ENCODE measurements around the gene OR8H2. TPM values are rescaled to one million over a fixed set of nuclear protein-coding genes. Genes with fewer than 3 reads are reported as not detected.

The OR8H2 gene
- total and polyA plus RNA-seq, 2 of the 4 experiments (the other 2 are of a cell fraction): not detected

DNA sequence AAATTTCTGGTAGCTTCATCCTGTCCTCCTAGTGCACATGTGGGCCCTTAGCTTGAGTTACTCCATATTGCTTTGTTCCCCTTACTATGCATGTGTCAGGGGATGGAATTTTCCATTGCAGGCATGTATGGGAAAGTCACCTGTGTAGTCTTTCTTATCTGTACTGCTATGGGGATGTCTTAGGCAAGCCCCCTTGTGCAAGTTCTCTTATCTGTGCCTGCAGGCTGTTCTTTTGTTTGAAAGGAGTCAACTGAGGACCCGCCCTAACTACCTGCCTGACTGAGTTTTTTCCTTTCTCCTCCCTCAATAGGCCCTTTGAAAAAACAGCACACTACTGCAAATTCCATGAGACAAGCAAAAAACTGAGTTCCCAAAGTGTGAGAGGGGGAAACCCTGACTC lies 47.9 kb downstream of the OR8H2 start:
- intact Hi-C loops (cut with micrococcal nuclease) (no loop called here), dilution Hi-C loops (cut with HindIII; ENCODE audit: low sequenced_read_pairs, unreplicated experiment) (no loop called here), in situ Hi-C loops (cut with MboI; ENCODE audit: low sequenced_read_pairs) (loop anchor here (25.0 kb wide), 1 partner anchor 514 kb away; the partner anchor contains the start of genes OR4P4 and OR4S2)
- Histone ChIP-seq H3K4ac (ENCODE audit: low read depth, low read length) (no peak overlapping the region), H3K27ac (ENCODE audit: insufficient read depth, low read length) (no peak overlapping the region), H4K5ac (ENCODE audit: low read depth, low read length) (no peak overlapping the region), H3K18ac (ENCODE audit: low read depth, low read length) (no peak overlapping the region), H3K79me1 (ENCODE audit: low read depth in 1 of 2, low read length in 2 of 2) (no peaks in the 10 kb centered on the region), H3K9me3 (ENCODE audit: control insufficient read depth, insufficient read depth, low read length) (peaks cover 10% of the 10 kb centered on the region), H2BK20ac (ENCODE audit: low read depth, low read length) (no peak overlapping the region), H2AK9ac (replicated peaks; ENCODE audit: low read depth, low read length, poor library complexity) (no peak overlapping the region), H2BK15ac (ENCODE audit: low read depth, low read length) (no peak overlapping the region), H3K23ac (ENCODE audit: low read depth, low read length) (no peak overlapping the region), H3K56ac (ENCODE audit: extremely low read depth, insufficient read depth, low read length) (no peak overlapping the region), H4K91ac (ENCODE audit: insufficient read depth, low read depth, low read length) (no peak overlapping the region), H3K9me1 (ENCODE audit: insufficient read depth, low read length) (no peaks in the 10 kb centered on the region), H3K36me3 (ENCODE audit: control insufficient read depth, insufficient read depth, low read length) (no peaks in the 10 kb centered on the region), H3K27me3 (ENCODE audit: control insufficient read depth, insufficient read depth, low read length) (no peaks in the 10 kb centered on the region), H3K14ac (replicated peaks; ENCODE audit: low read depth, low read length) (no peak overlapping the region), H3K4me3 (ENCODE audit: insufficient read depth, low read depth, low read length) (no peak overlapping the region), H3K4me2 (ENCODE audit: low read depth, low read length) (no peak overlapping the region), H4K8ac (ENCODE audit: low read depth in 2 of 2, low read length in 2 of 2) (no peak overlapping the region), H4K20me1 (ENCODE audit: insufficient read depth, low read length) (no peaks in the 10 kb centered on the region), H2BK5ac (ENCODE audit: low read depth, low read length, poor library complexity, severe bottlenecking) (no peak overlapping the region), H2BK120ac (ENCODE audit: low read depth, low read length) (no peak overlapping the region), H2AFZ (replicated peaks; ENCODE audit: low read length, poor library complexity) (no peak overlapping the region), H3K4me1 (ENCODE audit: control insufficient read depth, insufficient read depth, low read length) (no peaks in the 10 kb centered on the region), H3K9ac (ENCODE audit: low read depth, low read length) (no peak overlapping the region), H2AK5ac (ENCODE audit: low read depth, low read length) (no peak overlapping the region)
- POLR2A ChIA-PET (ENCODE audit: unreplicated experiment): no interaction called here
- ATAC-seq (ENCODE audit: low read depth) (no peak), DNase-seq (no peak)
- CTCF ChIA-PET: no interaction called here
- WGBS, 2 experiments (ENCODE audit: extremely low coverage in 2 of 2, insufficient read length in 1 of 2): no CpG with 5 or more reads among the region's 1 CpG
- no TSS peak for BruUV-seq (replicated peaks)
- TF ChIP-seq MAFK (IDR thresholded peaks at IDR 0.05; ENCODE audit: low read depth, low read length): no peak
- no peak for TF ChIP-seq RAD21 (IDR thresholded peaks at IDR 0.05; ENCODE audit: low read length)
- TF ChIP-seq BHLHE40 (IDR thresholded peaks at IDR 0.05; ENCODE audit: low read depth, low read length): no peak
- TF ChIP-seq NFE2L2 (IDR thresholded peaks at IDR 0.05; ENCODE audit: low read depth, low read length): no peak
- TF ChIP-seq RFX5 (IDR thresholded peaks at IDR 0.05; ENCODE audit: low read depth, low read length): no peak

All from IMR-90 (cell line).